NCI-H345 treated with DMSO at 0.1 percent for 48 hours (cell line): ENCODE results near the gene CALHM3.
A peak's percentile ranks its signal among the peaks of the same experiment; 100 is the strongest.
"Not testable (repeated sequence)": the region's sequence is repeated elsewhere in the genome, so short reads cannot be mapped to it uniquely, and the experiment has no call there.

Experiments
- DNase-seq: peaks from one replicate; lab custom pipeline; 2025; ENCODE audit not compliant: unreplicated experiment; lab: John Stamatoyannopoulos, UW

The CALHM3 gene

GRCh38 chr10:103479135-103479534 is at the start of gene CALHM3:
CALHM3 (minus strand) TSS chr10:103479240; CDS start chr10:103479032, 208 bp downstream.
- DNase-seq: no peak

GRCh38 chr10:103528549-103528948 is 49.5 kb upstream of the CALHM3 start:
- no peak for DNase-seq

- not testable (repeated sequence) for DNase-seq
Measured at GRCh38 chr10:103527476-103527875, 48.4 kb upstream of the CALHM3 start.

- no peak for DNase-seq
Measured at GRCh38 chr10:103525901-103526300, 46.9 kb upstream of the CALHM3 start.

GRCh38 chr10:103523683-103524082 is 44.6 kb upstream of the CALHM3 start:
- no peak for DNase-seq

GRCh38 chr10:103522006-103522405 is 43.0 kb upstream of the CALHM3 start:
- not testable (repeated sequence) for DNase-seq

- no peak for DNase-seq
Measured at GRCh38 chr10:103519798-103520197, 40.8 kb upstream of the CALHM3 start.

GRCh38 chr10:103517234-103518085 is 38.4 kb upstream of the CALHM3 start:
- no peak for DNase-seq

- DNase-seq: no peak
Measured at GRCh38 chr10:103514244-103514643, 35.2 kb upstream of the CALHM3 start.

- DNase-seq: no peak
Measured at GRCh38 chr10:103513380-103514060, 34.5 kb upstream of the CALHM3 start.

GRCh38 chr10:103512591-103513379 is 33.7 kb upstream of the CALHM3 start:
- DNase-seq: no peak

- DNase-seq: no peak
Measured at GRCh38 chr10:103512166-103512565, 33.1 kb upstream of the CALHM3 start.

- no peak for DNase-seq
Measured at GRCh38 chr10:103510791-103511752, 32.0 kb upstream of the CALHM3 start.

GRCh38 chr10:103510046-103510685 is 31.1 kb upstream of the CALHM3 start:
- DNase-seq: no peak

- DNase-seq: peak; percentile 68
Measured at GRCh38 chr10:103507235-103508191, 28.5 kb upstream of the CALHM3 start.

GRCh38 chr10:103506061-103506460 is 27.0 kb upstream of the CALHM3 start:
- no peak for DNase-seq

- DNase-seq: no peak
Measured at GRCh38 chr10:103504181-103504783, 25.2 kb upstream of the CALHM3 start.

- not testable (repeated sequence) for DNase-seq
Measured at GRCh38 chr10:103503777-103504176, 24.7 kb upstream of the CALHM3 start.
